ENCODE results near the gene SEPTIN6.

Gene SEPTIN6

DNA sequence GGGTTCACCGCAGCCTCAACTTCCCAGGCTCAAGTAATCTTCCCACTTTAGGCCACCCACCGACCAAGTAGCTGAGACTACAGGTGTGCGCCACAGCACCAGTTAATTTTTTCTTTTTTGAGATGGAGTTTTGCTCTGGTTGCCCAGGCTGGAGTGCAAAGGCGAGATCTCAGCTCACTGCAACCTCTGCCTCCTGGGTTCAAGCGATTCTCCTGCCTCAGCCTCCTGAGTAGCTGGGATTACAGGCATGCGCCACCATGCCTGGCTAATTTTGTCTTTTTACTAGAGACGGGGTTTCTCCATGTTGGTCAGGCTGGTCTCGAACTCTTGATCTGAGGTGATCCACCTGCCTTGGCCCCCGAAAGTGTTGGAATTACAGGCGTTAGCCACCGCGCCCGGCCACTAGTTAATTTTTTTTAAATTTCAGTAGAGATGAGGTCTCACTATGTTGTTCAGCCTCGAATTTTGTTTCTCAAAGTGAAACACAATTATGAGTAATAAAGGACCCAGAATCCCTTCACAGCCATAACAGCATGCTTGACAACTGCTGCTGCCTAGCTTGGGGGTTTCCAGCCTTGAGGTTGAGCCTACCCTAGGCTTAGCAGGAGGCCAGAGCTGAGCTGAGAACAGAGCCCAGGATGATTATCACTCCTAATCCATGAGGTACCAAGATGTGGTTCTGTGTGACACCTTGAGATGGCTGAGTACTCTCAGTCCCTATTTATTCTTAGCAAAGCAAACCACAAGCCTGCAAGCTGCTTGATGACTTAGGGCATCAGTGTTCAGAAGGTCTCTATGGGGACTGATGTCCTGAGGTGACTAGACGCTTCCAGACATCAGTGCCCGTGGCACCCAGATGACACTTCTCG lies 45.2 kb downstream of the SEPTIN6 start:
- no peak for DNase-seq

DNA sequence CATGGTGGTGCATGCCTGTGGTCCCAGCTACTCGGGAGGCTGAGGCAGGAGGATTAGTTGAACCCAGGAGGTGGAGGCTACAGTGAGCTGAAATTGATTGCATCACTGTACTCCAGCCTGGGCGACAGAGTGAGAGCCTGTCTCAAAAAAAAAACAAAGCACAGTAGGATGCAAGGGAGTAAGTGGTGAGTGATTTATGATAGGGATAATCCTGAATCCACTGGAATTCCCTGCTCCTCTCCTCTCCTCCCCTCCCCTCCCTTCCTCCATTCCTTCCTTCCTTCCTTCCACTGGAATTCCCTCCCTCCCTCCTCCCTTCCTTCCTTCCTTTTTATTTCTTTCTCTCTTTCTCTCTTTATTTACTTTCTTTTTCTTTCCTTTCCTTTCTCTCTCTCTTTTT lies 45.9 kb downstream of the SEPTIN6 start:
- DNase-seq, result no peak

- no peak for DNase-seq
Measured at GRCh38 chrX:119646515-119646914, 46.5 kb downstream of the SEPTIN6 start.

DNA sequence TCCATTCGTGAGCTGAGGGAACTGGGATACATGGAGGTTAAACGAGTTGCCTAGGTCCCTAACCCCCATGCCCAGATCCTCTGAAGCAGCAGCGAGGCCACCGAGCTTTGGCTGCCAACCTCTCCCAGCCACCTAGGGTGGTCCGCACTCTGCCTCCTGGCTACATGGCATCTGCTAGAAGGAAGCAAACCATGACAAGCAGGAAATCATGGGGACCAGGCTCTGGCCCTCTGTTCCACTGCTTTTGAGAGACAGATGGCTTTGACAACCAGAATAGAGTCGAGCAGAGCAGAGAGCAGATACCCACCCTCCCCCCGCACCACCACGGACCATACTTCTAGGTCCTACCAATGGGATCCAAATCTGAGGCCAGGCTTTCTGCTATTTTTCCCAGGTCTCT lies 49.3 kb downstream of the SEPTIN6 start:
- DNase-seq, result no peak

All from fibroblast of skin of right biceps (primary cell).